HepG2 (cell line): Measurements from ENCODE around the gene PACS1. TPM values are rescaled to one million over a fixed set of nuclear protein-coding genes. Genes with fewer than 3 reads are reported as not detected.
A peak's percentile ranks its signal among the peaks of the same experiment; 100 is the strongest.

Source experiments
- ATM ChIP-seq: fragments of 450-650 bp; IDR thresholded peaks from 2 replicates; pipeline ENCODE4 v1.7.1; 2017; ENCODE audit warnings: mild to moderate bottlenecking, borderline replicate concordance
- RFX1 ChIP-seq: fragments of 450-650 bp; IDR thresholded peaks from 2 replicates; pipeline ENCODE4 v1.6.1; 2017
- RFX3 ChIP-seq: IDR thresholded peaks from 2 replicates; pipeline ENCODE4 v1.6.1; 2016; ENCODE audit warnings: missing biosample characterization, missing genetic modification reagents
- SOX13 ChIP-seq, 3 experiments: fragments of 450-650 bp in 1 of 3; sonication (generic) in 1 of 3; formaldehyde crosslinking in 1 of 3; IDR thresholded peaks in 2 of 3; conservative IDR thresholded peaks in 1 of 3; 2 replicates each; pipeline versions ENCODE4 v1.5.0 to v1.6.1; 2016 to 2020; ENCODE audit warnings: antibody characterized with exemption in 1 of 3, mild to moderate bottlenecking in 1 of 3, missing compliant biosample characterization in 1 of 3, missing genetic modification reagents in 1 of 3, moderate library complexity in 1 of 3
- SRSF4 ChIP-seq: fragments of 200-400 bp; formaldehyde crosslinking; IDR thresholded peaks from one replicate; pipeline ENCODE4 v1.6.1; 2018; ENCODE audit warnings: mild to moderate bottlenecking, low read depth, low read length, moderate library complexity; ENCODE audit not compliant: poor library complexity, severe bottlenecking
- ZKSCAN8 ChIP-seq: IDR thresholded peaks from 2 replicates; pipeline ENCODE4 v1.6.1; 2016; ENCODE audit warnings: borderline replicate concordance, missing genetic modification reagents, missing compliant biosample characterization
- ZNF124 ChIP-seq: sonication (generic); formaldehyde crosslinking; IDR thresholded peaks from 2 replicates; pipeline ENCODE4 v1.4.0; 2020; ENCODE audit warnings: missing genetic modification reagents
- ZNF292 ChIP-seq: sonication (generic); formaldehyde crosslinking; IDR thresholded peaks from 2 replicates; pipeline ENCODE4 v1.8.1; 2022; ENCODE audit warnings: mild to moderate bottlenecking, low read depth, missing genetic modification reagents, borderline replicate concordance
- ZNF383 ChIP-seq: sonication (generic); formaldehyde crosslinking; IDR thresholded peaks from 2 replicates; pipeline ENCODE4 v1.4.0; 2020; ENCODE audit warnings: missing genetic modification reagents, mild to moderate bottlenecking, borderline replicate concordance
- ZSCAN12 ChIP-seq: sonication (generic); formaldehyde crosslinking; IDR thresholded peaks from 2 replicates; pipeline ENCODE4 v1.9.0; 2021; ENCODE audit warnings: mild to moderate bottlenecking, missing genetic modification reagents
- ZSCAN30 ChIP-seq: sonication (generic); formaldehyde crosslinking; IDR thresholded peaks from 2 replicates; pipeline ENCODE4 v1.5.0; 2020; ENCODE audit warnings: mild to moderate bottlenecking, missing genetic modification reagents
- polyA plus RNA-seq, 8 experiments: library from polyadenylated mRNA; depleted of rRNA in 3 of 8; stranded (reverse) in 7 of 8; unstranded in 1 of 8; fragments of >200 nt; fragmentation: Illumina TruSeq in 4 of 8; extraction: Trizol in 4 of 8; gene quantifications; 2 replicates each; pipeline versions ENCODE4 v1.2.1 to v1.2.3, GENCODE V29; 2011 to 2016; ENCODE audit warnings: low read depth in 4 of 8, missing spikeins in 1 of 8, mixed read lengths in 1 of 8; ENCODE audit not compliant: insufficient read depth in 1 of 8
- total RNA-seq, 5 experiments: library from RNA; depleted of rRNA; stranded (reverse); fragments of >200 nt; fragmentation: Illumina TruSeq; extraction: Trizol; gene quantifications; 2 replicates each; pipeline ENCODE4 v1.2.3, GENCODE V29; 2016; ENCODE audit warnings: low read depth in 1 of 5
- TF ChIP-seq, protein P1 (sequence below): sonication (generic); formaldehyde crosslinking; IDR thresholded peaks from 2 replicates; pipeline ENCODE4 v1.4.0; 2020; ENCODE audit warnings: missing genetic modification reagents, borderline replicate concordance
- TF ChIP-seq, protein P2 (sequence below): sonication (generic); formaldehyde crosslinking; IDR thresholded peaks from 2 replicates; pipeline ENCODE4 v1.4.0; 2020; ENCODE audit warnings: missing genetic modification reagents, borderline replicate concordance
- TF ChIP-seq, protein P3 (sequence below): sonication (generic); formaldehyde crosslinking; IDR thresholded peaks from 2 replicates; pipeline ENCODE4 v1.4.0; 2020; ENCODE audit warnings: missing genetic modification reagents
- TF ChIP-seq, protein P4 (sequence below): sonication (generic); formaldehyde crosslinking; IDR thresholded peaks from 2 replicates; pipeline ENCODE4 v1.5.1; 2020; ENCODE audit warnings: missing genetic modification reagents, mild to moderate bottlenecking, borderline replicate concordance

Gene PACS1
- total and polyA plus RNA-seq, 2 of the 13 experiments (the other 11 are each of a cell fraction or from before 2014, with no cell fraction given): 7.6 to 8.6 TPM

DNA sequence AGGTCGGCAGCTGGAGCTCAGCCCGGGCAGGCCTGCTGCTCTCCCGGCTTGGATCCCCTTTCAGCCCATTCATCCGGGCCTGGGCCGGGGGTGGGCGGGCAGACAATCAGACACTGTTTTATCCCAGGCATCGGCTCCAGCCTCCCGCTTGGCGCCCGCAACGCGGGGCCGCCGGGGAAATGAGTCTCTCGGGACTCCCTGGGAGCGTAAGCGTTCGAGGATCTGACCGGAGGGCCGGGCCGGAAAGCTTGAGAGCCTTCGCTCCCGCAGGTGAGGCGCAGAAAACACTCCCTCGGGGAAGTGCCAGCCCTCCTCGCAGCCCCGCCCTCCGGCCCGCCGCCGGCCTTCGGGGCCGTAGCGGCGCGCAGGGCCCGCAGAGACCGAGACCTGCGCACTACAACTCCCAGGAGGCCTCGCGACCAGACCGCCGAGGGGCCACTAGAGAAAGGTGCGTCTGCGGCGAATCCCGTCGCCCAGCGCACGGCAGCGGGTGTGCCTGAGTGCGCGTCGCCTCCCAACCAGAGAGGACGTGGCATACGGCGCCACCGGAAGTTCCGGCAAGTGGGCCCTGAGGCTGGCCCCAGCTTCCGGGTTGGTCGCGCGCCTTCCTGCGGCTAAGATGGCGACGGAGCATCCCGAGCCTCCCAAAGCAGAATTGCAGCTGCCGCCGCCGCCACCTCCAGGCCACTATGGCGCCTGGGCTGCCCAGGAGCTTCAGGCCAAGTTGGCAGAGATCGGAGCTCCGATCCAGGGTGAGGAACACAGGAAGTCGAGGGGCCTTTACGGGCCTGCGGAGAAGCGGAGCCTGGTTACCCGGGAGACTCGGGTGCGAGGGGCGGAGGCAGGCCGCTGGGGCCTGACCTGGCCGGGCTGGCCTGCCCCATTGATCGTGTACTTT, 18.1 kb upstream of the PACS1 start, which contains the start of gene SF3B2 (continued):
- TF ChIP-seq ZNF383: no peak
- peak; percentile 52; the same call in 1 of the 2 replicates for TF ChIP-seq ZNF124 (CRISPR knock-in tag)
- TF ChIP-seq, protein P1, sequence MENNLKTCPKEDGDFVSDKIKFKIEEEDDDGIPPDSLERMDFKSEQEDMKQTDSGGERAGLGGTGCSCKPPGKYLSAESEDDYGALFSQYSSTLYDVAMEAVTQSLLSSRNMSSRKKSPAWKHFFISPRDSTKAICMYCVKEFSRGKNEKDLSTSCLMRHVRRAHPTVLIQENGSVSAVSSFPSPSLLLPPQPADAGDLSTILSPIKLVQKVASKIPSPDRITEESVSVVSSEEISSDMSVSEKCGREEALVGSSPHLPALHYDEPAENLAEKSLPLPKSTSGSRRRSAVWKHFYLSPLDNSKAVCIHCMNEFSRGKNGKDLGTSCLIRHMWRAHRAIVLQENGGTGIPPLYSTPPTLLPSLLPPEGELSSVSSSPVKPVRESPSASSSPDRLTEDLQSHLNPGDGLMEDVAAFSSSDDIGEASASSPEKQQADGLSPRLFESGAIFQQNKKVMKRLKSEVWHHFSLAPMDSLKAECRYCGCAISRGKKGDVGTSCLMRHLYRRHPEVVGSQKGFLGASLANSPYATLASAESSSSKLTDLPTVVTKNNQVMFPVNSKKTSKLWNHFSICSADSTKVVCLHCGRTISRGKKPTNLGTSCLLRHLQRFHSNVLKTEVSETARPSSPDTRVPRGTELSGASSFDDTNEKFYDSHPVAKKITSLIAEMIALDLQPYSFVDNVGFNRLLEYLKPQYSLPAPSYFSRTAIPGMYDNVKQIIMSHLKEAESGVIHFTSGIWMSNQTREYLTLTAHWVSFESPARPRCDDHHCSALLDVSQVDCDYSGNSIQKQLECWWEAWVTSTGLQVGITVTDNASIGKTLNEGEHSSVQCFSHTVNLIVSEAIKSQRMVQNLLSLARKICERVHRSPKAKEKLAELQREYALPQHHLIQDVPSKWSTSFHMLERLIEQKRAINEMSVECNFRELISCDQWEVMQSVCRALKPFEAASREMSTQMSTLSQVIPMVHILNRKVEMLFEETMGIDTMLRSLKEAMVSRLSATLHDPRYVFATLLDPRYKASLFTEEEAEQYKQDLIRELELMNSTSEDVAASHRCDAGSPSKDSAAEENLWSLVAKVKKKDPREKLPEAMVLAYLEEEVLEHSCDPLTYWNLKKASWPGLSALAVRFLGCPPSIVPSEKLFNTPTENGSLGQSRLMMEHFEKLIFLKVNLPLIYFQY (CRISPR knock-in tag): 0 out of 2 replicates have a peak, but pooled peaks have one; percentile 49
- peak; percentile 57; the same call in 1 of the 2 replicates for TF ChIP-seq ZKSCAN8 (CRISPR knock-in tag)
- peak; percentile 20; the same call in 1 of the 2 replicates for TF ChIP-seq ZSCAN12 (CRISPR knock-in tag)
- TF ChIP-seq ZSCAN30 (CRISPR knock-in tag): 0 out of 2 replicates have a peak, but pooled peaks have one; percentile 82
- peak; percentile 55; the same call in 1 of the 2 replicates for TF ChIP-seq RFX1
- TF ChIP-seq, protein P2, sequence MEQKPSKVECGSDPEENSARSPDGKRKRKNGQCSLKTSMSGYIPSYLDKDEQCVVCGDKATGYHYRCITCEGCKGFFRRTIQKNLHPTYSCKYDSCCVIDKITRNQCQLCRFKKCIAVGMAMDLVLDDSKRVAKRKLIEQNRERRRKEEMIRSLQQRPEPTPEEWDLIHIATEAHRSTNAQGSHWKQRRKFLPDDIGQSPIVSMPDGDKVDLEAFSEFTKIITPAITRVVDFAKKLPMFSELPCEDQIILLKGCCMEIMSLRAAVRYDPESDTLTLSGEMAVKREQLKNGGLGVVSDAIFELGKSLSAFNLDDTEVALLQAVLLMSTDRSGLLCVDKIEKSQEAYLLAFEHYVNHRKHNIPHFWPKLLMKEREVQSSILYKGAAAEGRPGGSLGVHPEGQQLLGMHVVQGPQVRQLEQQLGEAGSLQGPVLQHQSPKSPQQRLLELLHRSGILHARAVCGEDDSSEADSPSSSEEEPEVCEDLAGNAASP (CRISPR knock-in tag): 0 out of 2 replicates have a peak, but pooled peaks have one; percentile 45
- TF ChIP-seq SOX13 (IDR thresholded peaks at IDR 0.05): no peak
- no peak; a peak in 2 of 4 replicates for TF ChIP-seq SOX13 (CRISPR knock-in tag; conservative IDR thresholded peaks at IDR 0.05 in 1 of 2, IDR thresholded peaks at IDR 0.05 in 1 of 2)
- TF ChIP-seq ZNF292 (CRISPR knock-in tag): no peak; the same call in 1 of the 2 replicates
- TF ChIP-seq, protein P3, sequence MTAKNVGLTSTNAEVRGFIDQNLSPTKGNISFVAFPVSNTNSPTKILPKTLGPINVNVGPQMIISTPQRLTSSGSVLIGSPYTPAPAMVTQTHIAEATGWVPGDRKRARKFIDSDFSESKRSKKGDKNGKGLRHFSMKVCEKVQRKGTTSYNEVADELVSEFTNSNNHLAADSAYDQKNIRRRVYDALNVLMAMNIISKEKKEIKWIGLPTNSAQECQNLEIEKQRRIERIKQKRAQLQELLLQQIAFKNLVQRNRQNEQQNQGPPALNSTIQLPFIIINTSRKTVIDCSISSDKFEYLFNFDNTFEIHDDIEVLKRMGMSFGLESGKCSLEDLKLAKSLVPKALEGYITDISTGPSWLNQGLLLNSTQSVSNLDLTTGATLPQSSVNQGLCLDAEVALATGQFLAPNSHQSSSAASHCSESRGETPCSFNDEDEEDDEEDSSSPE (CRISPR knock-in tag): peak; percentile 87
- no peak for TF ChIP-seq SRSF4
- TF ChIP-seq, protein P4, sequence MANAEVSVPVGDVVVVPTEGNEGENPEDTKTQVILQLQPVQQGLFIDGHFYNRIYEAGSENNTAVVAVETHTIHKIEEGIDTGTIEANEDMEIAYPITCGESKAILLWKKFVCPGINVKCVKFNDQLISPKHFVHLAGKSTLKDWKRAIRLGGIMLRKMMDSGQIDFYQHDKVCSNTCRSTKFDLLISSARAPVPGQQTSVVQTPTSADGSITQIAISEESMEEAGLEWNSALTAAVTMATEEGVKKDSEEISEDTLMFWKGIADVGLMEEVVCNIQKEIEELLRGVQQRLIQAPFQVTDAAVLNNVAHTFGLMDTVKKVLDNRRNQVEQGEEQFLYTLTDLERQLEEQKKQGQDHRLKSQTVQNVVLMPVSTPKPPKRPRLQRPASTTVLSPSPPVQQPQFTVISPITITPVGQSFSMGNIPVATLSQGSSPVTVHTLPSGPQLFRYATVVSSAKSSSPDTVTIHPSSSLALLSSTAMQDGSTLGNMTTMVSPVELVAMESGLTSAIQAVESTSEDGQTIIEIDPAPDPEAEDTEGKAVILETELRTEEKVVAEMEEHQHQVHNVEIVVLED (CRISPR knock-in tag): peak; percentile 99
- TF ChIP-seq RFX3 (CRISPR knock-in tag): 0 out of 2 replicates have a peak, but pooled peaks have one; percentile 21
- no peak for TF ChIP-seq ATM
